ENCODE data around the gene APOBEC3G.

APOBEC3G gene

GRCh38 chr22:39092111-39092862 lies 15.2 kb downstream of the APOBEC3G start:
- DNase-seq = no peak

- DNase-seq = no peak
These were observed 17.8 kb downstream of the APOBEC3G start for GRCh38 chr22:39094717-39095389.

DNA sequence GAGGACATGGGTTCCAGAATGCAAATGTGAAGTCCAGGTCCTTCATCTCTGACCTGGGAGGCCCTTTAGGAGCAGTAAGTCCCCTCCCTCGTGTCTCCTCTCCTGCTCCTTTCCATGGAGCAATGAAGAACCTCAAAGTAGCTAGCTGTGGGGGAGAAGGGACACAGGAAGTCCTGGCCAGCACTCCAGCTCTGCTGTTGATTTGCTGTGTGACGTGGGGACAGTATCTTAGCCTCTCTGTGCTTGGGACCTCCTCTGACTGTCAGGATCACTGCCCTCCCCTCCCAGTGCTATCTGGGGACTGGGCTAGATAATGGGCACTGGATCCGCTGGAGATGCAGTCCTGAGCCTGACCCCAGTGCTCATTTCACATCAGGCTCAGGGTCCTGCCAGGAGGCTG lies 18.9 kb downstream of the APOBEC3G start:
- DNase-seq = no peak

DNA sequence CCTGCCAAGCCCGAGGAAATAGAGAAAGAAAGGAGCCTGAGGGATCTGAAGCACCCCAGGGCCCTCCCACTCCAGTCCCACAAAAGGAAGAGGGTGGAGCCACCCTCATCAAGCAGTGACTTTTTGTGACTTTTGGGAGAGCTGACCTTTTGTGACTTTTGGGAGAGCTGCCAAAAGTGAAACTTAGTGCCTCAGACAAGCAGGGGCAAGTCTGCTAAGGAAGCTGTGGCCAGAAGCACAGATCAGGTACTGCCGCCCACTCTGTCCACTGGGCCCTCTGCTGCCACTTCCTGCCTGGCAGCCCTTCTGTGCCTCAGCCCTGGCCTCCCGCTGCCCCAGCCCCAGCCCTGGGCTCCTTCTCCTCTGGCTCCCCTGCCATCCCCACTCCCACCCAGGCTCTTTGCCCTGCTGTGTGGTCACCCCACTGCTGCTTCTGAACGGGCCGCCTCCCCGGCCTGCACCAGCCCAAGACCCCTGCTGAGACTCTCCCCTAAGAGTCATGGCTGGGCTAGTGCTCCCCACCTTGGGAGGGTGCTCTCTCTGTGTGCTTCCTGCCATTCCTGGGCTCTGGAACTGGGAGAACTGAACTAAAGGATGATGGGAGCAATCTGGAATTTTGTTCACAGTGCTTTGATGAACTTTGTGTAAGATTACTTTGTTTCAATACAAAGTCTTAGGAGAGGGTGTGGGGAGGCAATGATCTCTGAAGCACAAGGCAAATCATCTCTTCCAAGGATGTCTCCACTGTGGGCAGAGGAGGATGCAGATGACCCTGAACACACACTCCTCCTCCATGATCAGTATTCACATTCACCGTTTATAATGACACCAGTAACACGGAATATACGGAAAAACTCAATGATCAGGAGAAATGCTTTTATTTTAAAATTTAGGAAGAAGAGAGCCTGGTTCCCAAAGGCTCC lies 20.3 kb downstream of the APOBEC3G start, which contains the start of gene APOBEC3H:
APOBEC3H (plus strand) TSS at position 147 of the 923 bp plus-strand sequence. CDS start 3,035 bp downstream, outside the sequence.
- peak; percentile 24 for DNase-seq

DNA sequence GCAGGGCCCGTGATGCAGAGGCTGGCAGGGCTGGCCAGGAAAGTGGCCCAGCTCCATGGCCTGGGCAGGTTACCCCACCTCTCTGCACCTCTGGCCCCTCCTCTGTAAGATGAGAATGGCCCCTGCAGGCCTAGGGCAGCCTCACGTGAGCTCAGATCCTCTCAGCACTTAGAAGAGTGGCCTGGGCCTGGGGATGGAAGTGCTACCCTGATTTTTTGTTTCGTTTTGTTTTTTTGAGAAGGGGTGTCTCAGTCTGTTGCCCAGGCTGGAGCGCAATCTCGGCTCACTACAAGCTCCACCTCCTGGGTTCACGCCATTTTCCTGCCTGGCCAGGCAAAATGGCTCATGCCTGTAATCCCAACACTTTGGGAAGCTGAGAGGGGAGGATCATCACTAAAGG lies 21.0 kb downstream of the APOBEC3G start:
- peak; percentile 27 for DNase-seq

- no peak for DNase-seq
These were observed 21.5 kb downstream of the APOBEC3G start for GRCh38 chr22:39098576-39098975.

DNA sequence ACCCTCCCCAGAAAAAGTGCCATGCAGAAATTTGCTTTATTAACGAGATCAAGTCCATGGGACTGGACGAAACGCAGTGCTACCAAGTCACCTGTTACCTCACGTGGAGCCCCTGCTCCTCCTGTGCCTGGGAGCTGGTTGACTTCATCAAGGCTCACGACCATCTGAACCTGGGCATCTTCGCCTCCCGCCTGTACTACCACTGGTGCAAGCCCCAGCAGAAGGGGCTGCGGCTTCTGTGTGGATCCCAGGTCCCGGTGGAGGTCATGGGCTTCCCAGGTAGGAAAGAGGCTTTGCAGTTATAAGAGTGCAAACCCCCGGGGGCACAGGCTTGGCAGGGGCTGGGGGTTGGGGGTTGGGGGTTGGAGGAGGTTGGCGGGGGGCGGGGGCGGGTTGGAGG lies 24.2 kb downstream of the APOBEC3G start:
- DNase-seq = no peak

GRCh38 chr22:39103431-39103830 lies 26.4 kb downstream of the APOBEC3G start:
- DNase-seq = no peak

GRCh38 chr22:39106326-39106725 lies 29.3 kb downstream of the APOBEC3G start:
- DNase-seq = no peak

GRCh38 chr22:39108487-39108886 lies 31.4 kb downstream of the APOBEC3G start:
- DNase-seq = no peak

GRCh38 chr22:39109361-39109760 lies 32.3 kb downstream of the APOBEC3G start:
- no peak for DNase-seq

- peak; percentile 68 for DNase-seq
These were observed 33.8 kb downstream of the APOBEC3G start for GRCh38 chr22:39110631-39111561.

- peak; percentile 98 for DNase-seq
These were observed 37.0 kb downstream of the APOBEC3G start for GRCh38 chr22:39114112-39114511.

- DNase-seq = no peak
These were observed 38.5 kb downstream of the APOBEC3G start for GRCh38 chr22:39115570-39115969.

DNA sequence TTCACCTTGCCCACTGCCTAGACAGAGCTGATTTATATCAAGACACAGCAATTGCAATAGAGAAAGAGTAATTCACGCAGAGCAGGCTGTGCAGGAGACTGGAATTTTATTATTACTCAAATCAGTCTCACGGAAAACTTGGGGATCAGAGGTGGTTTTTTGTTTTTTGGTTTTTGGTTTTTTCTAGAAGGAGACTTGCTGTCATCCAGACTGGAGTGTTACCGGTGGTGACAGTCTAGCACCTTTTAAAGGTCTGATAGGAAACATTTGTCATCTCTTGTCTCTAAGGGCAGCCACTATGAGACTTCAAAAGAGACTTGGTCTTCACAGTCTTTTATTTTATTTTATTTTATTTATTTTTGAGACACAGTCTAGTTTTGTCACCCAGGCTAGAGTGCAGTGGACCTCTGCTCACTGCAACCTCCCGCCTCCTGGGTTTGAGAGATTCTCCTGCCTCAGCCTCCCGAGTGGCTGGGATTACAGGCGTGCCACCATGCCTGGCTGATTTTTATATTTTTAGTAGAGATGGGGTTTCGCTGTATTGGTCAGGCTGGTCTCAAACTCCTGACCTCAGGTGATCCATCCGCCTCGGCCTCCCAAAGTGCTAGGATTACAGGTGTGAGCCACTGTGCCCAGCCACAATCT lies 39.0 kb downstream of the APOBEC3G start:
- DNase-seq = no peak

GRCh38 chr22:39117585-39118191 lies 40.6 kb downstream of the APOBEC3G start:
- DNase-seq = no peak

DNA sequence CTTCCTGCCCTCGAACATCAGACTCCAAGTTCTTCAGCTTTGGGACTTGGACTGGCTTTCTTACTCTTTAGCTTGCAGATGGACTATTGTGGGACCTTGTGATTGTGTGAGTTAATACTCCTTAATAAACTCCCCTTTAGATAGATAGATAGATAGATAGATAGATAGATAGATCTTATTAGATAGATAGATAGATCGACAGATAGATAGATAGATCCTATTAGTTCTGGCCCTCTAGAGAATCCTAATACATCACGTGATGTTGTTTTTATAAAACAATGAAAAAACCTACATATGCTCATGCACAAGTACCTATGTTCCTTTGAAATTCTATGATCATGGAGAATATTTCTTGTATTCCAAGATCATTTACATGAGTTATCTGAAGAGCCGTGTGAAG lies 43.9 kb downstream of the APOBEC3G start:
- DNase-seq = no peak

GRCh38 chr22:39122772-39123470 lies 45.8 kb downstream of the APOBEC3G start:
- no peak for DNase-seq

GRCh38 chr22:39123751-39124581 lies 46.9 kb downstream of the APOBEC3G start:
- DNase-seq = no peak

GRCh38 chr22:39125622-39126021 lies 48.5 kb downstream of the APOBEC3G start:
- no peak for DNase-seq

All from NCI-H2171 treated with DMSO at 0.1 percent for 48 hours (cell line).